Measurements from ENCODE around the gene DENND10. TPM values are rescaled to one million over a fixed set of nuclear protein-coding genes. Genes with fewer than 3 reads are reported as not detected.

Gene DENND10
- total RNA-seq, 3 donors from 2014 or later, result 36.6 to 39.9 (median 38.0) TPM

- intact Hi-C loops (cut with DNase I, micrococcal nuclease), result no loop called here
- Histone ChIP-seq H3K4me3 (no peak overlapping the region), H3K4me1 (ENCODE audit: low read depth) (peaks cover 9% of the 10 kb centered on the region), H3K9me3 (no peaks in the 10 kb centered on the region), H3K36me3 (ENCODE audit: low read depth) (no peaks in the 10 kb centered on the region)
- no peak for ATAC-seq
- DNase-seq, result no peak
- TF ChIP-seq CTCF (IDR thresholded peaks at IDR 0.05), result no peak
These were observed 58.7 kb downstream of the DENND10 start for GRCh38 chr10:119162452-119163092.

- DNase-seq (peak; percentile 85 to 90 (median 88)), ATAC-seq (peak; percentile 98)
- Histone ChIP-seq H3K4me3 (peak within 1 kb of the TSS; percentile 66), H3K36me3 (ENCODE audit: low read depth) (peaks cover 4% of the 10 kb centered on the region), H3K9me3 (no peaks in the 10 kb centered on the region), H3K4me1 (ENCODE audit: low read depth) (peaks cover 9% of the 10 kb centered on the region)
- no peak for TF ChIP-seq CTCF (IDR thresholded peaks at IDR 0.05)
- intact Hi-C loops (cut with DNase I, micrococcal nuclease), result no loop called here
These were observed 61.5 kb downstream of the DENND10 start, which contains the start of gene SFXN4 for GRCh38 chr10:119165171-119166117. TSS of gene SFXN4 (minus strand) at chr10:119165714. CDS start at chr10:119165647, 67 bp downstream.

GRCh38 chr10:119166118-119166500 is 62.2 kb downstream of the DENND10 start:
- DNase-seq, result peak in 1 of 3 donors; percentile 36
- Histone ChIP-seq H3K4me3 (no peak overlapping the region), H3K36me3 (ENCODE audit: low read depth) (peaks cover 4% of the 10 kb centered on the region), H3K9me3 (no peaks in the 10 kb centered on the region), H3K4me1 (ENCODE audit: low read depth) (peaks cover 9% of the 10 kb centered on the region)
- ATAC-seq, result peak; percentile 13
- no peak for TF ChIP-seq CTCF (IDR thresholded peaks at IDR 0.05)
- intact Hi-C loops (cut with DNase I, micrococcal nuclease), result no loop called here

- Histone ChIP-seq H3K4me3 (no peak overlapping the region), H3K9me3 (no peaks in the 10 kb centered on the region), H3K4me1 (ENCODE audit: low read depth) (peaks cover 9% of the 10 kb centered on the region), H3K36me3 (ENCODE audit: low read depth) (peaks cover 4% of the 10 kb centered on the region)
- ATAC-seq, result no peak
- intact Hi-C loops (cut with DNase I, micrococcal nuclease), result no loop called here
- no peak for TF ChIP-seq CTCF (IDR thresholded peaks at IDR 0.05)
- DNase-seq, result no peak
These were observed 62.7 kb downstream of the DENND10 start for GRCh38 chr10:119166564-119166963.

GRCh38 chr10:119167041-119167440 is 63.1 kb downstream of the DENND10 start:
- H3K4me3 ChIP-seq, result no peak overlapping the region
- intact Hi-C loops (cut with DNase I, micrococcal nuclease), result no loop called here
- ATAC-seq (no peak), DNase-seq (no peak)
- peaks cover 9% of the 10 kb centered on the region for H3K4me1 ChIP-seq (ENCODE audit: low read depth)
- H3K9me3 ChIP-seq, result no peaks in the 10 kb centered on the region
- no peak for TF ChIP-seq CTCF (IDR thresholded peaks at IDR 0.05)
- peaks cover 4% of the 10 kb centered on the region for H3K36me3 ChIP-seq (ENCODE audit: low read depth)
